Activated naive CD4-positive, alpha-beta T cell treated with anti-CD3 and anti-CD28 coated beads, Interleukin-2, amount 50 U/mL, for 24 hours (primary cell): ENCODE measurements around the gene SNX33.
"Not testable (repeated sequence)": the region's sequence is repeated elsewhere in the genome, so short reads cannot be mapped to it uniquely, and the experiment has no call there.

Experiments
- H3K27ac Mint-ChIP-seq: one replicate; pipeline ENCODE4 v1.8.0; 2021; ENCODE audit warnings: mild to moderate bottlenecking, mixed read lengths
- H3K27me3 Mint-ChIP-seq: one replicate; pipeline ENCODE4 v1.8.0; 2021; ENCODE audit warnings: mixed read lengths
- H3K36me3 Mint-ChIP-seq: one replicate; pipeline ENCODE4 v1.8.0; 2021; ENCODE audit warnings: mixed read lengths
- H3K4me1 Mint-ChIP-seq: one replicate; pipeline ENCODE4 v1.8.0; 2021; ENCODE audit warnings: mixed read lengths
- H3K4me3 Mint-ChIP-seq: one replicate; pipeline ENCODE4 v1.8.0; 2021; ENCODE audit warnings: mild to moderate bottlenecking, mixed read lengths
- H3K9me3 Mint-ChIP-seq: one replicate; pipeline ENCODE4 v1.8.0; 2021; ENCODE audit warnings: mixed read lengths

Gene SNX33

GRCh38 chr15:75685195-75685594, 37.5 kb downstream of the SNX33 start:
- Mint-ChIP-seq H3K9me3 (no peaks in the 10 kb centered on the region), H3K36me3 (no peaks in the 10 kb centered on the region), H3K4me1 (no peaks in the 10 kb centered on the region), H3K4me3 (no peak overlapping the region), H3K27ac (no peak overlapping the region), H3K27me3 (no peaks in the 10 kb centered on the region)

- not testable (repeated sequence) for H3K27me3 Mint-ChIP-seq, H3K36me3 Mint-ChIP-seq, H3K9me3 Mint-ChIP-seq, H3K4me3 Mint-ChIP-seq, H3K4me1 Mint-ChIP-seq
- peak overlapping the region; percentile 23 for H3K27ac Mint-ChIP-seq
Observed at GRCh38 chr15:75686212-75686642, 38.5 kb downstream of the SNX33 start.

GRCh38 chr15:75687486-75688277, 40.0 kb downstream of the SNX33 start:
- Mint-ChIP-seq H3K27ac (peak overlapping the region; percentile 1), H3K4me1 (no peaks in the 10 kb centered on the region), H3K36me3 (no peaks in the 10 kb centered on the region), H3K27me3 (peaks cover 3% of the 10 kb centered on the region), H3K9me3 (no peaks in the 10 kb centered on the region), H3K4me3 (no peak overlapping the region)

GRCh38 chr15:75688278-75688557, 40.5 kb downstream of the SNX33 start:
- no peaks in the 10 kb centered on the region for H3K9me3 Mint-ChIP-seq
- peaks cover 3% of the 10 kb centered on the region for H3K27me3 Mint-ChIP-seq
- peak overlapping the region; percentile 1 for H3K27ac Mint-ChIP-seq
- no peaks in the 10 kb centered on the region for H3K36me3 Mint-ChIP-seq
- H3K4me1 Mint-ChIP-seq = no peaks in the 10 kb centered on the region
- no peak overlapping the region for H3K4me3 Mint-ChIP-seq

GRCh38 chr15:75688831-75689230, 41.1 kb downstream of the SNX33 start:
- Mint-ChIP-seq H3K27me3 (peaks cover 3% of the 10 kb centered on the region), H3K36me3 (no peaks in the 10 kb centered on the region), H3K9me3 (no peaks in the 10 kb centered on the region), H3K27ac (no peak overlapping the region), H3K4me1 (no peaks in the 10 kb centered on the region), H3K4me3 (no peak overlapping the region)

GRCh38 chr15:75689429-75689828, 41.7 kb downstream of the SNX33 start:
- H3K36me3 Mint-ChIP-seq, H3K4me3 Mint-ChIP-seq, H3K9me3 Mint-ChIP-seq, H3K27ac Mint-ChIP-seq, H3K27me3 Mint-ChIP-seq, H3K4me1 Mint-ChIP-seq: not testable (repeated sequence)

GRCh38 chr15:75692311-75692710, 44.6 kb downstream of the SNX33 start:
- not testable (repeated sequence) for H3K9me3 Mint-ChIP-seq, H3K4me1 Mint-ChIP-seq, H3K27ac Mint-ChIP-seq, H3K27me3 Mint-ChIP-seq, H3K4me3 Mint-ChIP-seq, H3K36me3 Mint-ChIP-seq

GRCh38 chr15:75693028-75693427, 45.3 kb downstream of the SNX33 start:
- H3K4me1 Mint-ChIP-seq, H3K4me3 Mint-ChIP-seq, H3K9me3 Mint-ChIP-seq, H3K27ac Mint-ChIP-seq, H3K27me3 Mint-ChIP-seq, H3K36me3 Mint-ChIP-seq: not testable (repeated sequence)

GRCh38 chr15:75693501-75694240, 46.0 kb downstream of the SNX33 start:
- H3K4me1 Mint-ChIP-seq = peaks cover 7% of the 10 kb centered on the region
- no peak overlapping the region for H3K27ac Mint-ChIP-seq
- no peaks in the 10 kb centered on the region for H3K9me3 Mint-ChIP-seq
- H3K36me3 Mint-ChIP-seq = no peaks in the 10 kb centered on the region
- H3K4me3 Mint-ChIP-seq = no peak overlapping the region
- peaks cover 3% of the 10 kb centered on the region for H3K27me3 Mint-ChIP-seq

GRCh38 chr15:75694241-75695182, 46.8 kb downstream of the SNX33 start:
- Mint-ChIP-seq H3K9me3 (no peaks in the 10 kb centered on the region), H3K27me3 (peaks cover 3% of the 10 kb centered on the region), H3K4me3 (no peak overlapping the region), H3K27ac (no peak overlapping the region), H3K36me3 (no peaks in the 10 kb centered on the region), H3K4me1 (peaks cover 7% of the 10 kb centered on the region)

- peaks cover 7% of the 10 kb centered on the region for H3K4me1 Mint-ChIP-seq
- no peaks in the 10 kb centered on the region for H3K9me3 Mint-ChIP-seq
- no peak overlapping the region for H3K27ac Mint-ChIP-seq
- no peak overlapping the region for H3K4me3 Mint-ChIP-seq
- peaks cover 3% of the 10 kb centered on the region for H3K27me3 Mint-ChIP-seq
- no peaks in the 10 kb centered on the region for H3K36me3 Mint-ChIP-seq
Observed at GRCh38 chr15:75695220-75695619, 47.5 kb downstream of the SNX33 start.

GRCh38 chr15:75695634-75696310, 48.1 kb downstream of the SNX33 start:
- Mint-ChIP-seq H3K4me1 (peaks cover 7% of the 10 kb centered on the region), H3K27me3 (peaks cover 3% of the 10 kb centered on the region), H3K36me3 (no peaks in the 10 kb centered on the region), H3K4me3 (no peak overlapping the region), H3K9me3 (no peaks in the 10 kb centered on the region), H3K27ac (peak overlapping the region; percentile 65)

GRCh38 chr15:75696311-75696720, 48.6 kb downstream of the SNX33 start:
- no peak overlapping the region for H3K4me3 Mint-ChIP-seq
- peaks cover 7% of the 10 kb centered on the region for H3K4me1 Mint-ChIP-seq
- H3K36me3 Mint-ChIP-seq = no peaks in the 10 kb centered on the region
- no peak overlapping the region for H3K27ac Mint-ChIP-seq
- H3K9me3 Mint-ChIP-seq = no peaks in the 10 kb centered on the region
- peaks cover 3% of the 10 kb centered on the region for H3K27me3 Mint-ChIP-seq

- Mint-ChIP-seq H3K27me3 (peaks cover 3% of the 10 kb centered on the region), H3K36me3 (no peaks in the 10 kb centered on the region), H3K9me3 (no peaks in the 10 kb centered on the region), H3K4me1 (peaks cover 7% of the 10 kb centered on the region), H3K27ac (no peak overlapping the region), H3K4me3 (no peak overlapping the region)
Observed at GRCh38 chr15:75696854-75697259, 49.1 kb downstream of the SNX33 start.

- Mint-ChIP-seq H3K36me3 (no peaks in the 10 kb centered on the region), H3K9me3 (no peaks in the 10 kb centered on the region), H3K4me3 (no peak overlapping the region), H3K27me3 (no peaks in the 10 kb centered on the region), H3K27ac (peak overlapping the region; percentile 6), H3K4me1 (peaks cover 7% of the 10 kb centered on the region)
Observed at GRCh38 chr15:75697523-75697922, 49.8 kb downstream of the SNX33 start.
